ENCODE results near the gene MCM6.
"Not testable (repeated sequence)": the region's sequence is repeated elsewhere in the genome, so short reads cannot be mapped to it uniquely, and the experiment has no call there.

The MCM6 gene

GRCh38 chr2:135799738-135800137, 76.5 kb downstream of the MCM6 start:
- no peak overlapping the region for H3K4me3 ChIP-seq (replicated peaks; ENCODE audit: low read depth, low read length)
- no peaks in the 10 kb centered on the region for H3K27me3 ChIP-seq (replicated peaks; ENCODE audit: control insufficient read depth, insufficient read depth, low read length)
- no peaks in the 10 kb centered on the region for H3K36me3 ChIP-seq (ENCODE audit: control insufficient read depth, insufficient read depth, low read length)
- peak; percentile 22 for TF ChIP-seq CTCF (IDR thresholded peaks at IDR 0.05; ENCODE audit: insufficient read depth, low read length, poor library complexity, severe bottlenecking)
- no peak for DNase-seq (ENCODE audit: extremely low read depth, insufficient read length)

- peak; percentile 27 for TF ChIP-seq CTCF (IDR thresholded peaks at IDR 0.05; ENCODE audit: insufficient read depth, low read length, poor library complexity, severe bottlenecking)
- no peak overlapping the region for H3K4me3 ChIP-seq (replicated peaks; ENCODE audit: low read depth, low read length)
- DNase-seq (ENCODE audit: extremely low read depth, insufficient read length): no peak
- H3K36me3 ChIP-seq (ENCODE audit: control insufficient read depth, insufficient read depth, low read length): no peaks in the 10 kb centered on the region
- no peaks in the 10 kb centered on the region for H3K27me3 ChIP-seq (replicated peaks; ENCODE audit: control insufficient read depth, insufficient read depth, low read length)
Observed at GRCh38 chr2:135798762-135799161, 77.5 kb downstream of the MCM6 start.

- Histone ChIP-seq H3K27me3 (replicated peaks; ENCODE audit: control insufficient read depth, insufficient read depth, low read length) (no peaks in the 10 kb centered on the region), H3K4me3 (replicated peaks; ENCODE audit: low read depth, low read length) (no peak overlapping the region), H3K36me3 (ENCODE audit: control insufficient read depth, insufficient read depth, low read length) (no peaks in the 10 kb centered on the region)
- TF ChIP-seq CTCF (IDR thresholded peaks at IDR 0.05; ENCODE audit: insufficient read depth, low read length, poor library complexity, severe bottlenecking): no peak
- no peak for DNase-seq (ENCODE audit: extremely low read depth, insufficient read length)
Observed at GRCh38 chr2:135798275-135798705, 78.0 kb downstream of the MCM6 start.

GRCh38 chr2:135797497-135798274, 78.6 kb downstream of the MCM6 start:
- H3K36me3 ChIP-seq (ENCODE audit: control insufficient read depth, insufficient read depth, low read length): no peaks in the 10 kb centered on the region
- TF ChIP-seq CTCF (IDR thresholded peaks at IDR 0.05; ENCODE audit: insufficient read depth, low read length, poor library complexity, severe bottlenecking): peak; percentile 96
- H3K27me3 ChIP-seq (replicated peaks; ENCODE audit: control insufficient read depth, insufficient read depth, low read length): no peaks in the 10 kb centered on the region
- no peak overlapping the region for H3K4me3 ChIP-seq (replicated peaks; ENCODE audit: low read depth, low read length)
- DNase-seq (ENCODE audit: extremely low read depth, insufficient read length): peak; percentile 43

- Histone ChIP-seq H3K4me3 (replicated peaks; ENCODE audit: low read depth, low read length) (no peak overlapping the region), H3K27me3 (replicated peaks; ENCODE audit: control insufficient read depth, insufficient read depth, low read length) (no peaks in the 10 kb centered on the region), H3K36me3 (ENCODE audit: control insufficient read depth, insufficient read depth, low read length) (no peaks in the 10 kb centered on the region)
- DNase-seq (ENCODE audit: extremely low read depth, insufficient read length): no peak
- TF ChIP-seq CTCF (IDR thresholded peaks at IDR 0.05; ENCODE audit: insufficient read depth, low read length, poor library complexity, severe bottlenecking): no peak
Observed at GRCh38 chr2:135796606-135797005, 79.6 kb downstream of the MCM6 start.

GRCh38 chr2:135795641-135796040, 80.6 kb downstream of the MCM6 start:
- H3K36me3 ChIP-seq (ENCODE audit: control insufficient read depth, insufficient read depth, low read length); H3K4me3 ChIP-seq (replicated peaks; ENCODE audit: low read depth, low read length); H3K27me3 ChIP-seq (replicated peaks; ENCODE audit: control insufficient read depth, insufficient read depth, low read length); DNase-seq (ENCODE audit: extremely low read depth, insufficient read length): not testable (repeated sequence)

All from GM06990 (cell line).